GM12878 (cell line): ENCODE measurements around the gene PRM3. TPM values are rescaled to one million over a fixed set of nuclear protein-coding genes. Genes with fewer than 3 reads are reported as not detected.

ENCODE experiments used
- ATAC-seq: fragments of 200-7000 bp; cut with Tn5 transposase; 3 replicates; pipeline ENCODE4 v1.9.1; 2020; ENCODE audit warnings: mild to moderate bottlenecking, moderate library complexity
- BruUV-seq: library from RNA; stranded (reverse); fragments of 400-500 nt; replicated peaks from 2 replicates; lab custom pipeline; 2021; lab: Mats Ljungman, UMichigan
- CTCF ChIA-PET: fragments of 300-600 bp; sonication (Branson Sonifier 250); formaldehyde crosslinking; extraction: SDS; loops from one replicate; lab custom pipeline; 2021; ENCODE audit warnings: inconsistent platforms; lab: Yijun Ruan, JAX
- POLR2A ChIA-PET: fragments of 350-600 bp; formaldehyde crosslinking; extraction: SDS; loops from one replicate; lab custom pipeline; 2021; ENCODE audit warnings: inconsistent platforms; lab: Charles Lee
- RAD21 ChIA-PET: fragments of 300-600 bp; sonication (Branson Sonifier 250); formaldehyde crosslinking; loops from one replicate; lab custom pipeline; 2023; ENCODE audit warnings: antibody characterized with exemption; ENCODE audit not compliant: unreplicated experiment; lab: Charles Lee
- SMC1A ChIA-PET: fragments of 300-600 bp; sonication (Branson Sonifier 250); formaldehyde crosslinking; loops from one replicate; lab custom pipeline; 2023; ENCODE audit not compliant: unreplicated experiment, uncharacterized antibody; lab: Charles Lee
- DNase-seq: peaks from one replicate; pipeline ENCODE4 v3.0.0-alpha.2; 2011; ENCODE audit warnings: low read depth, low spot score
- FAIRE-seq: peaks from 3 replicates; lab custom pipeline; 2011; peaks lifted over from hg19 to GRCh38; lab: Jason Lieb, UNC
- H2AFZ ChIP-seq: 2 replicates; pipeline ENCODE4 v1.6.0; 2011; ENCODE audit warnings: low read depth, low read length, control low read depth; ENCODE audit not compliant: control insufficient read depth
- H3K27ac ChIP-seq: 2 replicates; pipeline ENCODE4 v1.5.1; 2011; ENCODE audit warnings: control low read depth; ENCODE audit not compliant: control insufficient read depth, insufficient read depth
- H3K27me3 ChIP-seq, 2 experiments: replicated peaks in 1 of 2; 2 replicates each; pipeline versions ENCODE4 v1.6.0 to v1.6.1; 2011; ENCODE audit warnings: low read length in 1 of 2; ENCODE audit not compliant: control insufficient read depth in 2 of 2, insufficient read depth in 2 of 2
- H3K36me3 ChIP-seq, 2 experiments: 2 replicates each; pipeline ENCODE4 v1.5.1; 2011; ENCODE audit warnings: low read length in 1 of 2; ENCODE audit not compliant: control insufficient read depth in 2 of 2, insufficient read depth in 2 of 2
- H3K4me1 ChIP-seq: 2 replicates; pipeline ENCODE4 v1.6.1; 2011; ENCODE audit warnings: mild to moderate bottlenecking, low read length, moderate library complexity, mixed read lengths; ENCODE audit not compliant: control insufficient read depth, insufficient read depth
- H3K4me2 ChIP-seq: 2 replicates; pipeline ENCODE4 v1.6.0; 2011; ENCODE audit warnings: control low read depth; ENCODE audit not compliant: control insufficient read depth, insufficient read depth
- H3K4me3 ChIP-seq: fragments of 200-600 bp; sonication (generic); 2 replicates; pipeline ENCODE4 v1.5.1; 2016
- H3K79me2 ChIP-seq: 2 replicates; pipeline ENCODE4 v1.6.0; 2011; ENCODE audit warnings: low read length; ENCODE audit not compliant: control insufficient read depth, insufficient read depth
- H3K9ac ChIP-seq: 2 replicates; pipeline ENCODE4 v1.8.0; 2011; ENCODE audit warnings: low read length, control low read depth, mixed read lengths; ENCODE audit not compliant: control insufficient read depth, insufficient read depth
- H3K9me3 ChIP-seq: replicated peaks from 3 replicates; pipeline ENCODE4 v1.5.1; 2011; ENCODE audit warnings: mild to moderate bottlenecking, low read length; ENCODE audit not compliant: control insufficient read depth, insufficient read depth
- H4K20me1 ChIP-seq: 2 replicates; pipeline ENCODE4 v1.6.0; 2011; ENCODE audit not compliant: control insufficient read depth, insufficient read depth
- CREB1 ChIP-seq: IDR thresholded peaks from 2 replicates; pipeline ENCODE4 v1.6.1; 2012; ENCODE audit warnings: low read depth, mild to moderate bottlenecking, inconsistent platforms
- EP300 ChIP-seq, 2 experiments: fragments of 150-350 bp in 1 of 2; IDR thresholded peaks; 2 replicates each; pipeline ENCODE4 v1.6.1; 2011 to 2012; ENCODE audit warnings: low read depth in 2 of 2, low read length in 2 of 2, borderline replicate concordance in 1 of 2, improper control_type of control experiment in 1 of 2, inconsistent platforms in 1 of 2; ENCODE audit not compliant: control insufficient read depth in 1 of 2
- FOXK2 ChIP-seq: fragments of 450-650 bp; IDR thresholded peaks from 2 replicates; pipeline ENCODE4 v1.6.1; 2017; ENCODE audit warnings: mild to moderate bottlenecking, moderate library complexity
- IKZF2 ChIP-seq, 2 experiments: fragments of 450-650 bp; IDR thresholded peaks; 2 replicates each; pipeline ENCODE4 v1.6.1; 2017; ENCODE audit warnings: mild to moderate bottlenecking in 2 of 2, moderate library complexity in 2 of 2
- IRF4 ChIP-seq: IDR thresholded peaks from 2 replicates; pipeline ENCODE4 v1.6.1; 2011; ENCODE audit warnings: low read depth, low read length
- KLF5 ChIP-seq: fragments of 450-650 bp; IDR thresholded peaks from 2 replicates; pipeline ENCODE4 v1.6.1; 2014; ENCODE audit warnings: mild to moderate bottlenecking; ENCODE audit not compliant: partially characterized antibody
- LARP7 ChIP-seq: fragments of 450-650 bp; IDR thresholded peaks from 2 replicates; pipeline ENCODE4 v1.6.1; 2017; ENCODE audit warnings: mild to moderate bottlenecking
- NFIC ChIP-seq: IDR thresholded peaks from 2 replicates; pipeline ENCODE4 v1.6.1; 2012; ENCODE audit warnings: low read depth, mild to moderate bottlenecking, inconsistent platforms, low read length, moderate library complexity
- NR2C2 ChIP-seq: IDR thresholded peaks from 2 replicates; pipeline ENCODE4 v1.6.1; 2011; ENCODE audit warnings: borderline replicate concordance, low read depth; ENCODE audit not compliant: control insufficient read depth, insufficient read length
- PKNOX1 ChIP-seq: fragments of 450-650 bp; IDR thresholded peaks from 2 replicates; pipeline ENCODE4 v1.6.1; 2016; ENCODE audit warnings: mild to moderate bottlenecking
- POLR2AphosphoS2 ChIP-seq: IDR thresholded peaks from 2 replicates; pipeline ENCODE4 v1.6.1; 2011; ENCODE audit warnings: low read depth, mild to moderate bottlenecking, low read length, improper control_type of control experiment, moderate library complexity
- RELB ChIP-seq: fragments of 450-650 bp; IDR thresholded peaks from 2 replicates; pipeline ENCODE4 v1.6.1; 2017; ENCODE audit warnings: low read depth, mild to moderate bottlenecking, moderate library complexity
- RUNX3 ChIP-seq: IDR thresholded peaks from 2 replicates; pipeline ENCODE4 v1.6.1; 2012; ENCODE audit warnings: low read length, inconsistent platforms
- SIN3A ChIP-seq: IDR thresholded peaks from 2 replicates; pipeline ENCODE4 v1.6.1; 2012; ENCODE audit warnings: low read depth, low read length, improper control_type of control experiment
- WRNIP1 ChIP-seq: IDR thresholded peaks from 2 replicates; pipeline ENCODE4 v1.6.1; 2011; ENCODE audit warnings: low read depth, low read length, improper control_type of control experiment, borderline replicate concordance
- ZBTB33 ChIP-seq: fragments of 450-650 bp; IDR thresholded peaks from 2 replicates; pipeline ENCODE4 v1.6.1; 2017; ENCODE audit warnings: mild to moderate bottlenecking
- WGBS: methylation state at CpG from one replicate; pipeline ENCODE4 v1.1.6; 2016; ENCODE audit warnings: low lambda C conversion rate; ENCODE audit not compliant: insufficient replicate concordance, insufficient coverage; ENCODE audit errors: missing lambda C conversion rate; 5-methylcytosine and 5-hydroxymethylcytosine counted together
- in situ Hi-C: fragments of 300-500 bp; cut with MboI; formaldehyde crosslinking; loops from 9 replicates; pipeline ENCODE4 v1.14.3; 2018; ENCODE audit warnings: mixed read lengths
- intact Hi-C: fragments of 100-400 bp; cut with micrococcal nuclease; formaldehyde crosslinking; loops from one replicate; pipeline ENCODE4 v1.14.2; 2022; ENCODE audit not compliant: unreplicated experiment
- polyA plus RNA-seq, 11 experiments: library from polyadenylated mRNA; depleted of rRNA in 4 of 11; unstranded in 6 of 11; stranded (reverse) in 5 of 11; fragments of >200 nt; fragmentation: Nextera tagmentation in 4 of 11; fragmentation: Illumina TruSeq in 1 of 11; extraction: Ambion mirVana in 4 of 11; extraction: Trizol in 1 of 11; gene quantifications; 1 replicate in 1 of 11; 2 replicates in 10 of 11; pipeline versions ENCODE4 v1.2.1 to v1.2.3, GENCODE V29; 2011 to 2016; ENCODE audit warnings: inconsistent platforms in 2 of 11, missing spikeins in 2 of 11, low read depth in 1 of 11
- total RNA-seq, 4 experiments: library from RNA; depleted of rRNA in 3 of 4; stranded (reverse); fragments of >200 nt in 3 of 4; fragmentation: Illumina TruSeq in 1 of 4; extraction: Trizol in 1 of 4; gene quantifications; 2 replicates each; pipeline versions ENCODE4 v1.2.1 to v1.2.3, GENCODE V29; 2013 to 2021

The PRM3 gene
- total and polyA plus RNA-seq, 10 of the 15 experiments (the other 5 are each of a cell fraction or from before 2014, with no cell fraction given) = not detected

- H3K4me1 ChIP-seq = peaks cover 34% of the 10 kb centered on the region
- no TSS peak for BruUV-seq
- TF ChIP-seq RELB (peak; percentile 62; the same call in 1 of the 2 replicates), WRNIP1 (no peak), LARP7 (0 out of 2 replicates have a peak, but pooled peaks have one; percentile 31), SIN3A (peak; percentile 63; the same call in 1 of the 2 replicates), NFIC (no peak), FOXK2 (no peak), ZBTB33 (no peak), PKNOX1 (peak; percentile 95), RUNX3 (no peak), NR2C2 (no peak), IRF4 (no peak), EP300 (IDR thresholded peaks at IDR 0.05; ENCODE audit: borderline replicate concordance in 1 of 2, control insufficient read depth in 1 of 2, low read depth in 2 of 2, low read length in 2 of 2) (no peak), KLF5 (no peak), CREB1 (no peak), POLR2AphosphoS2 (no peak), IKZF2 (IDR thresholded peaks at IDR 0.05) (peak; percentile 66 to 67)
Measured at GRCh38 chr16:11258553-11259492, 14.6 kb downstream of the PRM3 start.

More at GRCh38 chr16:11258553-11259492, 14.6 kb downstream of the PRM3 start:
- Histone ChIP-seq H4K20me1 (no peaks in the 10 kb centered on the region), H3K27ac (peak overlapping the region; percentile 50), H2AFZ (peak overlapping the region; percentile 60), H3K27me3 (no peaks in the 10 kb centered on the region), H3K9ac (peak overlapping the region; percentile 24; the same call in 1 of the 2 replicates), H3K4me2 (peak overlapping the region; percentile 95), H3K36me3 (no peaks in the 10 kb centered on the region; a peak in 1 of 4 replicates), H3K9me3 (no peaks in the 10 kb centered on the region), H3K4me3 (no peak overlapping the region), H3K79me2 (peaks cover 22% of the 10 kb centered on the region)
- FAIRE-seq (peak; percentile 89), DNase-seq (peak; percentile 68), ATAC-seq (peak; percentile 2)
- CTCF ChIA-PET = interaction anchor here (1.0 to 11.0 kb wide), 12 partner anchors 38 to 309 kb away, joined by 3 to 170 read pairs (median 20); no protein-coding TSS in a partner anchor
- 24% methylated on average over 15 of the region's 15 CpGs for WGBS
- in situ Hi-C loops (no loop called here), intact Hi-C loops (loop anchor here (5.0 kb wide), 3 partner anchors 157 to 277 kb away; no protein-coding TSS in a partner anchor)
- POLR2A ChIA-PET = interaction anchor here (0.6 to 5.8 kb wide), 16 partner anchors 13 to 518 kb away, joined by 3 to 80 read pairs (median 4); no protein-coding TSS in a partner anchor
- SMC1A ChIA-PET = interaction anchor here (0.8 to 8.8 kb wide), 20 partner anchors 12 to 294 kb away, joined by 3 to 108 read pairs (median 5); partner anchors contain the start of gene TNP2
- RAD21 ChIA-PET = interaction anchor here (0.6 to 11.8 kb wide), 19 partner anchors 26 to 451 kb away, joined by 3 to 243 read pairs (median 4); no protein-coding TSS in a partner anchor
